Left colon (tissue), 2 donors: ENCODE measurements around the gene DACH1. TPM values are rescaled to one million over a fixed set of nuclear protein-coding genes. Genes with fewer than 3 reads are reported as not detected.

Source experiments
- ATAC-seq: fragments of 200-7000 bp; cut with Tn5 transposase; one replicate; pipeline ENCODE4 v1.9.1; 2020; ENCODE audit warnings: mild to moderate bottlenecking, moderate library complexity
- DNase-seq, 2 donors: peaks; one replicate each; pipeline ENCODE4 v3.0.0-alpha.2; 2020
- intact Hi-C, 2 donors: fragments of 100-400 bp; cut with DNase I in 1 of 2; cut with micrococcal nuclease in 1 of 2; formaldehyde crosslinking; loops; one replicate each; pipeline versions ENCODE4 v1.11.2 to v1.14.0; 2022; cut with DNase I, micrococcal nuclease
- total RNA-seq, 2 donors: library from RNA; stranded (reverse); fragmentation: NEBNext Ultra II Directional; extraction: Animal tissue kit (Norgen Biotek cat#: 25700); gene quantifications; one replicate each; pipeline ENCODE4 v1.2.1, GENCODE V29; 2021
- donor health status: DM: no; HTN: no; CAD: no.
- donor health status: DM: yes; HTN: yes; CAD: no.

DACH1 gene
- total RNA-seq, 2 donors from 2014 or later = 5.3 to 5.4 TPM

DNA sequence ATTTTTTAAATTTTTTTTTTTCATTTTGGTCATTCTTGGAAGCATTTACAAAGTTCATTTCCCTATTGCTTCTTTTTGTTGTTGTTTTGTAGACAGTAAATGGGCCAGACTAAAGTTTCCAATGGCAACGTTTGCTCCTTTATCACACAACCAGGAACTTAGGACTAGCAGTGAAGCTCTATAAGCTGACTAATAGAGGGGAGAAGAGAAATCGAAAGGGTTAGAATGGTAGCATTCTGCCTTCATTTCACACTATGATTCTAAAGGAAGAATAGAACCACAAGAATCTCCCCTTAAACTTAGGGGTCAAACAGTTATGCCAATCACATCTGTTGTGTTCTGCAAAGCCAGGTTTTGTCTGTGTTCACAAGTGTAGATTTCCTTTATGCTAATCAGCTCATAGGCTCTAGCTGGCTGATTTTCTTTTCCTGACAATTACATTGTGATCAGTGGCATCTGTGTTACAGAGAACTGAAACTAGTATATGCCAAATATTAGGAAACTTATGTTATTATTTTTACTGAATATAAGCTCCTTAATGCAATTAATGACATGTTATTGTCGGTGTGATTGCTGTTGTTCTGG, 467.3 kb downstream of the DACH1 start:
- no peak for ATAC-seq
- intact Hi-C loops = no loop called here
- no peak for DNase-seq

DNA sequence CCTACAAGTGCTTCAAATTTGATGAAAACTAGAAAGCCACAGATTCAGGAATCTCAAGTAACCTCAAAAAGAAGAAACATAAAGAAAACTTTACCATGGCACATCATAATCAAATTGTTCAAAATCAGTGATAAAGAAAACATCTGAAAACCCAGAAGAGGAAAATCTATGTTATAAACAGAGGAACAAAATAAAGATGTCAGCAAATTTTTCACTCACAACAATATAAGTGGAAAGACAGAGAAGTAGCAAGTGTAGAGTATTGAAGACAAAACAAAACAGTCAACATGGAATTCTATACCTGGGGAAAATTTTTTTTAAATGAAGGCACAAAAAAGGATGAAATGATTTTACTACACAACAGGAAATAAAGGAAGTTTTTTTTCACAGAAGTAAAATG, 470.9 kb downstream of the DACH1 start:
- DNase-seq (no peak), ATAC-seq (no peak)
- intact Hi-C loops = no loop called here

DNA sequence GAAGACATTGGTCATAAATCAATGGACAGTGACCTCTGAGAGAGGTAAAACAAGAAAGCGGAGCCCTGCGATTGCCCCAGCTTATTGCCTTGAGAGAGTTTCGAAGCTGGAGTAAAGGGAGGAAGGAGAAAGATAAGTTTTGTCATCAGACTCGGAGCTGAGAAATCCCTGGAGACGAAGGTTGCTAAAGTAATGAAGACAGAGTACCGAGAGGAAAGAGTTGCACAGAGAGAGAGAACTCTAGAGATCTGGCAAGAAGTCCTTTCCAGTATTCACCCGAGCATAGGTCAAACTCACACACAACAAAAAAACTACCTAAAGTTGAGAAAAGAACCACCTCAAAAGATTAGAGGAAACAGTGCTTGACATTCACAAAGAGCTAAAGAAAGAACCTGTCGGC, 472.0 kb downstream of the DACH1 start:
- ATAC-seq (no peak), DNase-seq (no peak)
- intact Hi-C loops = no loop called here

DNA sequence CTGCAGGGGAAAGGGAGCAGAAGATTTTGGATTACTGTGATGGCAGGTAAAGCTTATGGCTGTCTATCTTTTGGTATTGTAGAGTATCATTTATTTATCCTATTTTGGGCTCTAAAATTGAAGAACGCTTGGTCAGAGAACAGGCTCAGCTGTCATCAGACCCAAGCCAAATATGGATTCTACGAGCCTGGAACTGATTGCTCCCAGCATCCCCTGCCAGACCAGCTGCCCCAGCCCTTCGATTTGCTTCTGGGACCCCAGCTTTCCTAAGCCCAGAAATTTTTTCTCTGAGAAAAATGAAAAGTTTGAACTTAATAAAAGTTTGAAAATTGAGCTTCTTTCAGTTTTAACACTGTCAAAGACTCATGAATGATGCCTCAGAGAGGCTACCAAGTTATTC, 472.8 kb downstream of the DACH1 start:
- intact Hi-C loops = no loop called here
- ATAC-seq = no peak
- DNase-seq = no peak
